Activated T-cell treated with anti-CD3 and anti-CD28 coated beads for 1 hour (primary cell): ENCODE results near the gene MYBPC2.
"Not testable (repeated sequence)": the region's sequence is repeated elsewhere in the genome, so short reads cannot be mapped to it uniquely, and the experiment has no call there.

ENCODE experiments used
- DNase-seq: peaks from one replicate; pipeline ENCODE4 v3.0.0-alpha.2; 2020; ENCODE audit warnings: low read depth

Gene MYBPC2

DNA sequence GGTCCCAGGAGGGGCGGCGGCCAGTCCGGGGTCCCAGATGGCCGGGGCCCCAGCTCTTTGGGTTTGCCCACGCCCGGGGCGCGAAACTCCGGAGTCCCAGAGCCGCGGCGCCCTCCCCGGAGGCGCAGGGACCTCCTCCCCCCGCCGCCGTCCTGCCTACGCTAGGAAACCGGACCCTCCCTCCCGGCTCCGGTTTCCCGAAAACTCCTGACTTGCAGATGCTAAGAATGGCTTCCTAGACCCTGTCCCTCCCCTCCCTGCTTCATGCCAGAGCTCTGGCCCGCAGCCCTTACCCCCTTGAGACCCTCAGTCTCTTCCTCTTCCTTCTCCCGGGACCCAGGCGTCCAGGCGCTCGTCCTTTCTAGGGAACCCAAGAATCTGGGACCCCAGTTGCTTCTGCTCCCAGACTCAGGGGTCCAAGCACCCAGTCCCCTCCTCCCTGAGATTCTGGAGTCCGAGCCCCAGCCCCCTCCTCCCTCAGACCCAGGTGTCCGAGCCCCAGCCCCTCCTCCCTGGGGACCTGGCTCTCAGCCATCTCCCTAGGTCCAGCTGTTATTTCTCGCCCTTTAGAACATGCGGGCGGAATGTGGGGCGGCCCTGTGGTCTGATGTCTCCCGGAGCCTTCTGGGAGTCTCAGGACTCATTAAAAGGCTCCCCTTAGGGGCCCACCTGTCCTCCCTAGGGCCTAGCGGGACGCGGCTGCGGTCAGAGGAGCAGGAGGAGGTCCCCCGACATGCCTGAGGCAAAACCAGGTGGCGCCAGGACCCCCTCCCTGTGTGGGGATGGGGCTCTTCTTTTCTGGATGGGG, at the start of gene MYBPC2:
TSS of gene MYBPC2 (plus strand) at position 672 of the 808 bp plus-strand sequence. CDS start at position 734, 62 bp downstream.
- DNase-seq, result no peak

GRCh38 chr19:50383001-50383851, 49.5 kb upstream of the MYBPC2 start:
- DNase-seq, result no peak

DNA sequence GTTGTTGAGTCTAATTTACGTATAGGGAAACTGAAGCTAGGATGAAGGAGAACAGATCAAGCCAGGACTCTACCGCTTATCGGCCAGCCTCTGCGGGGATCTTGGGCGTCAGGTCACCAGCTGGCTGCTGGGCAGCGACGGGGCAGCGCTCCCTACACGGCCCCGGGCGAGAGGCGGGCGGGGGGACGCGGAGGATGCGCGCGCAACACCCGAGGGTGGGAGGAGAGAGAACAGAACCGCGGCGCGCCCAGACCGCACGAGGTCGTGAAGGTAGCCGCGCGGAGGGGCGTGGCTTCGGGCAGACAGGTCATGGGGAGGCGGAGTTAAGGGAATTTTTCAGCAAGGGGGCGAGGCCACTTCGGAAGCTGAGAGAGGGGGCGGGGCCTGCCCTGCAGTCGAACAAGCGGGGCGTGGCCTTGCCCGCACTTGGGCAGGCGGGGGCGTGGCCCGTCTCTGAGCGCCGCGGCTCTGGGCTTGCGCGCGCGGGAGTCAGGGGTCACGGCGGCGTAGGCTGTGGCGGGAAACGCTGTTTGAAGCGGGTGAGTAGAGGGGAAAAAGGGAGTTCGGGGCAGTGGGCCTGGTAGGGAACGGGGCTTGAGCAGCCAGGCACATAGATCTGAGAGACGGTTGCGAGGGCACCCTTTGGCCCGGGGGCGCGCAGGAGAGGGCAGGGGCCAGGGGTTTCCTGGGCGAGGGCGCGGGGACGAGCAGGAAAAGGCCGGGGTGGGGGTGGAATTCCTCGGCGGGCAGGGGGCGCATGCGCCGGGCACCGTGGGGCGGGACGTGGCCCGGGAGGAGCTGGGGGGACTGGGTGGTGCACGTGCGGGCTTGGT, 48.6 kb upstream of the MYBPC2 start, which contains the start of gene POLD1:
TSS of gene POLD1 (plus strand) at position 496 of the 833 bp plus-strand sequence. CDS start 14,505 bp downstream, outside the sequence.
- DNase-seq, result peak; percentile 98

- no peak for DNase-seq
These were observed 47.8 kb upstream of the MYBPC2 start for GRCh38 chr19:50384685-50385535.

- no peak for DNase-seq
These were observed 45.4 kb upstream of the MYBPC2 start for GRCh38 chr19:50387176-50387867.

DNA sequence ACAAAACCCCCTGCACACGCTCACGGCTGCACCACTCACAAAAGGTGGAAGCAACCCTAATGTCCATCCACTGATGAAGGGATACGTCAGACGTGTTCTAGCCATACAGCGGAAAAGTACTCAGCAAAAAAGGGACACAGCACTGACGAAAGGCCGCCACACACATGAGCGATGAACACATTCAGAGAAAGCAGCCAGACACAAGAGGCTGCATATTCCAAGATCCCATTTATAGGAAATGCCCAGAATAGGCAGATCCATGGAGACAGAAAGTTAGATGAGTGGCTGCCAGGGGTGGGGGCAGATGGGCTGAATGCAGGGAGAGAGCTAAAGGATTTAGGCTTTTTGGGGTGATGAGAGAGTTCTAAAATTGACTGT, 44.8 kb upstream of the MYBPC2 start:
- no peak for DNase-seq

DNA sequence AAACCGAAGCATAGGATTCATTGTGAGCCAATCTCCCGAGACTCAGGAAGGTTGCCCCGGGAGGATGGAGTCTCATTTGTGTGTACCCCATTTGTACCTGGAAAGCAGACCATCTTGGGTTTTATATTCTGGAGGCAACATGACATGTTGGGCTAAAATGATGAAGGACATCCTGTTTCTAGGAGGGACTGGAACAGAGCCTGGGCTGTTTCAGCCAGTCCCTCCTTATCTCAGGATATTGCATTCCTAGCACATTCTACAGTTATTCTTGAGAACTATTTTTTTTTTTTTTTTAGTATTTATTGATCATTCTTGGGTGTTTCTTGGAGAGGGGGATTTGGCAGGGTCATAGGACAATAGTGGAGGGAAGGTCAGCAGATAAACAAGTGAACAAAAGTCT, 42.4 kb upstream of the MYBPC2 start:
- DNase-seq, result not testable (repeated sequence)

GRCh38 chr19:50390952-50391351, 41.7 kb upstream of the MYBPC2 start:
- not testable (repeated sequence) for DNase-seq

DNA sequence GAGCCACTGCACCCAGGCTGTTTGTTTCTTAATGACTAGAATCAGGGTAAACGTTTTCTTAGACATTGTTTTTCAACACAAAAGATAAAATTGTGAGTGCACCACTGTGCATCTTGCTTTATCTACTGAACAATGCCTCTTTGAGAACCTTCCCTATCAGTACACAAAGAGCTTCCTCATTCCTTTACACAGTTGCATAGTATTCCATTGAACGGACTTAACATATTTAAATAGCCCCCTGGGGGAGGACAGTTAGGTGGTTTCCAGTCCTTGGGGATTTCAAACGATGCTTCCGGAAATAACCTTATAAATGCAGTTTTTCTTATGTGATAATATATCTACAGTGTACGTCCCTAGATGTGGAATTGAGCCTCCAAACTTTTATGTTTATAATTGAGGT, 39.9 kb upstream of the MYBPC2 start:
- DNase-seq, result no peak

DNA sequence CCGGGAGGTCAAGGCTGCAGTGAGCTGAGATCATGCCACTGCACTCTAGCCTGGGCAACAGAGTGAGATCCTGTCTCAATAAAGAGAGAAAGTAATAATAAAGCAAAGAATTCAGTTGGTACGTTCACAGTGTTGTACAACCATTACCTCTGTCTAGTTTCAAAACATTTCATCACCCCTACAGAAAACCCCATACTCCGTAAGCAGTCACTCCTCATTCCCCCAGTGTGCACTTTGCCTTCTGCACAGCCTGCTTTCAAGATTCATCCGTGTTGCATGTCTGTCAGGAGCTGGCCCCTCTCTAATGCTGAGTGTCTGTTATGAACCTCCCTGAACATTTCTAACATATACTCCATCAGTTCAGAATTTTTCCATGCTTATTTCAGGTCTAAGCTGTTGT, 39.1 kb upstream of the MYBPC2 start:
- DNase-seq, result no peak

DNA sequence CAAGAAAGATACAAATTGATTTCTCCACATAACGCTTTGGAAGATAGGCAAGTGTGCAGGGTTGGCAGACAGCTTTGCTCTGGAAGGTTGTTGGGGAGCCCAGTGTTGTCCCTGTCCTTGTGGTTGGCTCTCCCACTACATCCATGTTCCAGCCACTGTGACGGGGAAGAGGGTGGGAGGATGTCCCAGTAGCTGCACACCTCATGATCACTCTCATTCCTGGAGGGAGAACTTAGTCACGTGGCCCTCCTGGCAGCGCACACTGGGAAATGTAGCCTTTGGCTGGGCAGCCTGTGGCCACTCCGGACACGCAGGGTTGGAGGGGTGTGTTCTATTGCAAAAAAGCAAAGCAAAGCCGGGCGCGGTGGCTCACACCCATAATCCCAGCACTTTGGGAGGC, 38.7 kb upstream of the MYBPC2 start:
- no peak for DNase-seq

DNA sequence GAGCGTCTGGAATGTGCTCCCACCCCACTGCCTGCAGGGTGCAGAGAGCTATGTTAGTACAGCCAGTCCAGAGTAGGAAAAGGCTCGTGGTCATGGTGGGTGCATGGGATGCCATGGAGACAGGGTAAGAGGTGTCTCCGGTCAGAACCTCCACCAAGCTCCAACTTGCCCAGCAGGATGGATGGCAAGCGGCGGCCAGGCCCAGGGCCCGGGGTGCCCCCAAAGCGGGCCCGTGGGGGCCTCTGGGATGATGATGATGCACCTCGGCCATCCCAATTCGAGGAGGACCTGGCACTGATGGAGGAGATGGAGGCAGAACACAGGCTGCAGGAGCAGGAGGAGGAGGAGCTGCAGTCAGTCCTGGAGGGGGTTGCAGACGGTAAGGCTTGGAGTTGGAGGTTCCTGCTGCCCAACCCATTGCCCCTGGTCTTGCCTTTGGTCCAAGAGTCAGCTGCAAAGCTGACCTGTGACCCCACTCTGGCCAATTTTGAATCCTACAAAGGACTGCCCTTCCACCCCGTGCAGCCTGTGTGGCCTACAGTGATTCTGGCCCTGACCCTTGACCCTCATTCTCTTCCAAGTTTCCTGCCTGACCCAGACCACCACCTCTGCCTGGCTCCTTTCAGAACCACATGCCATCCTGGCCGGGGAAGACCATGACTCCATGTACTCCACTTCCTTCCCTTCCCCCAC, 33.9 kb upstream of the MYBPC2 start:
- DNase-seq, result no peak

DNA sequence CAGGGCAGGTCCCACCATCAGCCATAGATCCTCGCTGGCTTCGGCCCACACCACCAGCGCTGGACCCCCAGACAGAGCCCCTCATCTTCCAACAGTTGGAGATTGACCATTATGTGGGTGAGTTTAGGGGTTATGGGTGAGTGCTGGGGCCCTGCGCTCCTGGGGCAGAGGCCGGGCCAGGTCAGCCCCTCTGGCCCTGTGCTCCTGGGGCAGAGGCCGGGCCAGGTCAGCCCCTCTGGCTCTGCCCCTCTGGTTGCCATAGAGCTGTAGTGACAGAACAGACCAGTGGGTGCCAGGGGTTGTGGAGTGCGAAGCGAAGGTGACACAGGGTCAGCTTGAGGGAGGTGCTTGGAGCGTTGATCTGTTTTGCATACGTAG, 33.3 kb upstream of the MYBPC2 start:
- DNase-seq, result no peak

DNA sequence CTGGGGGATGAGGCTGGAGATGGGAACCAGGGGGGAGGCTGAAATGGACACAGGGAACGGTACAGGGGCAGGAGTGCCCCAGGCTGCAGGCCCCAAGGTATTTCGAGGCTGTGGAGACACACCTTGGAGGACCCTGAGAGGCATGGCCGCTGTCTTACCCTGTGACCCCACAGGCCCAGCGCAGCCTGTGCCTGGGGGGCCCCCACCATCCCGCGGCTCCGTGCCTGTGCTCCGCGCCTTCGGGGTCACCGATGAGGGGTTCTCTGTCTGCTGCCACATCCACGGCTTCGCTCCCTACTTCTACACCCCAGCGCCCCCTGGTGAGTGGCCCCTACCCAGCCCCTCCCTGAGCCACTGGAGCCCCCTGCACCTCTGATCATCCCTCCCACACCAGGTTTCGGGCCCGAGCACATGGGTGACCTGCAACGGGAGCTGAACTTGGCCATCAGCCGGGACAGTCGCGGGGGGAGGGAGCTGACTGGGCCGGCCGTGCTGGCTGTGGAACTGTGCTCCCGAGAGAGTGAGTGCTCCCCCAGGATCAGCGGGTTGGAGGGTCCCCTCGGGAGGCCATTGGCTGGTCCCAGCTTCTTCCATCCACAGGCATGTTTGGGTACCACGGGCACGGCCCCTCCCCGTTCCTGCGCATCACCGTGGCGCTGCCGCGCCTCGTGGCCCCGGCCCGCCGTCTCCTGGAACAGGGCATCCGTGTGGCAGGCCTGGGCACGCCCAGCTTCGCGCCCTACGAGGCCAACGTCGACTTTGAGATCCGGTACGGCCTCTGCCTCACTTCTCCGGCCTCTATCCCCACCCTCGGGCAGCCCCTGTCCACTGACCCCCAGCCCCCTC, 30.9 kb upstream of the MYBPC2 start:
- no peak for DNase-seq

DNA sequence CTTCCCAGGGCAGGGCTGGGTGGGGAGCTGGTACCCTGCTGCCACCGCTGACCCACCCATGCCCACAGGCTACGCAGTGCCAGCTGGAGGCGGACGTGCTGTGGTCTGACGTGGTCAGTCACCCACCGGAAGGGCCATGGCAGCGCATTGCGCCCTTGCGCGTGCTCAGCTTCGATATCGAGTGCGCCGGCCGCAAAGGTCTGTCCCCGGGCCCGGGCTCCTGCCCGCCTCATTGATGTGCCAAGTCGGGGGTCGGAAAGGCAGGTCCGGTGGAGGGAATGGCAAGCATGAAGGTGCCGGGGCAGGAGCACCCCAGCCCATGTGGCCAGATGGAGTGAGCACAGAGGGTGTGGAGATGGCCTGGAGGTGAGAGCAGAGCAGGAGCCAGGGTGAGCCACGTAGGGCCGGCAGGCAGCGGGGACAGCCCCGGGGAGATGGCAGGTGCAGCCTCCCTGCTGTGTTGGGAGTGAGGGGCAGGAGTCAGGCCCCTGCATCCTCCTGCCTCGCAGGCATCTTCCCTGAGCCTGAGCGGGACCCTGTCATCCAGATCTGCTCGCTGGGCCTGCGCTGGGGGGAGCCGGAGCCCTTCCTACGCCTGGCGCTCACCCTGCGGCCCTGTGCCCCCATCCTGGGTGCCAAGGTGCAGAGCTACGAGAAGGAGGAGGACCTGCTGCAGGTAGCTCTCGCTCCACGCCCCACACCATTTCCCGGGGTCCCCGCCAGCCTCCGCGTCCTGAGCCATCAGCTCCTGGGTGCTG, 30.0 kb upstream of the MYBPC2 start:
- DNase-seq, result no peak

- DNase-seq, result no peak
These were observed 26.4 kb upstream of the MYBPC2 start for GRCh38 chr19:50406156-50406820.

DNA sequence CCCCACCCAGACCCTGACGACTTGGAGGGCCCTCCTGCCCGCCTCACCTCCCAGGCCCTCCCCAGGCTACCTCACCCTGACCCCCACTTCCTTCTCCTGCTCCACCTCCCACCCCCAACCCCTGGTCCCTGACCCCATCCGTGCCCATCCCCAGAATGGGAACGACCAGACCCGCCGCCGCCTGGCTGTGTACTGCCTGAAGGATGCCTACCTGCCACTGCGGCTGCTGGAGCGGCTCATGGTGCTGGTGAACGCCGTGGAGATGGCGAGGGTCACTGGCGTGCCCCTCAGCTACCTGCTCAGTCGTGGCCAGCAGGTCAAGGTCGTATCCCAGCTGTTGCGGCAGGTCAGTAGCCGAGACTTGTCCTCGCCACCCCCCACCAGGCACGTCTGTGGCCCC, 25.9 kb upstream of the MYBPC2 start:
- no peak for DNase-seq

DNA sequence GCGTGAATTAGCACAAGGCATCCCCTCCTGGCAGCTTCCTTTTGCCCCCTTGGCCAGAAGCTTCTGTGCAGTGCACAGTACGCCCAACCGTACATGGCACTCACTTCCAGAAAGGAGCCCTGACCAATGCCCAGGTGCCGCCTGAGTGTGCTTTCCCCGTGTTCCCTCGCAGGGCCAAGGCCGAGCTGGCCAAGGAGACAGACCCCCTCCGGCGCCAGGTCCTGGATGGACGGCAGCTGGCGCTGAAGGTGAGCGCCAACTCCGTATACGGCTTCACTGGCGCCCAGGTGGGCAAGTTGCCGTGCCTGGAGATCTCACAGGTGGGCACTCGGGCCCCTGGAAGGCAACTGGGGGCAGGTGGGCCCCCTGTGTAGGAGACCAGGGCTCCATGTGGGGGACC, 23.3 kb upstream of the MYBPC2 start:
- no peak for DNase-seq
